Body of pancreas (tissue), 4 donors: ENCODE data around the gene COPG2. TPM values are rescaled to one million over a fixed set of nuclear protein-coding genes. Genes with fewer than 3 reads are reported as not detected.

ENCODE experiments used
- ATAC-seq: fragments of 150-250 bp; one replicate; pipeline ENCODE4 v1.9.1; 2016
- DNase-seq, 4 donors: peaks; one replicate each; pipeline ENCODE4 v3.0.0-alpha.2; 2019
- H3K27ac ChIP-seq, 4 donors: fragments of 200-600 bp; sonication (generic); 1 replicate in 3 of 4; 2 replicates in 1 of 4; pipeline versions ENCODE4 v1.5.1 to v1.6.1; 2016 to 2019; ENCODE audit warnings: mild to moderate bottlenecking in 1 of 4, mixed read lengths in 1 of 4, moderate library complexity in 1 of 4
- H3K27me3 ChIP-seq, 2 donors: fragments of 200-600 bp; sonication (generic); one replicate each; pipeline ENCODE4 v1.6.0; 2016; ENCODE audit warnings: mild to moderate bottlenecking in 1 of 2
- H3K36me3 ChIP-seq, 2 donors: fragments of 200-600 bp; sonication (generic); replicated peaks in 1 of 2; 2 replicates each; pipeline ENCODE4 v1.5.1; 2016; ENCODE audit warnings: low read depth in 2 of 2; ENCODE audit not compliant: insufficient read depth in 1 of 2
- H3K4me1 ChIP-seq: fragments of 200-600 bp; sonication (generic); one replicate; pipeline ENCODE4 v1.6.0; 2016
- H3K4me3 ChIP-seq, 2 donors: fragments of 200-600 bp; sonication (generic); 1 replicate in 1 of 2; 2 replicates in 1 of 2; pipeline ENCODE4 v1.5.1; 2016 to 2019
- H3K9me3 ChIP-seq, 3 donors: fragments of 200-600 bp; sonication (generic); 1 replicate in 2 of 3; 2 replicates in 1 of 3; pipeline ENCODE4 v1.5.1; 2016
- CTCF ChIP-seq, 7 experiments: fragments of 450-650 bp in 4 of 7; fragments of 200-600 bp in 3 of 7; sonication (generic) in 3 of 7; IDR thresholded peaks; one replicate each; pipeline ENCODE4 v1.5.1; 2016 to 2019; ENCODE audit warnings: antibody characterized with exemption in 7 of 7
- POLR2A ChIP-seq, 3 donors: fragments of 450-650 bp; IDR thresholded peaks; one replicate each; pipeline ENCODE4 v1.6.1; 2016; ENCODE audit warnings: antibody characterized with exemption in 3 of 3, mild to moderate bottlenecking in 2 of 3
- WGBS, 2 donors: methylation state at CpG; one replicate each; pipeline ENCODE4 v1.1.5; 2017; 5-methylcytosine and 5-hydroxymethylcytosine counted together
- intact Hi-C: fragments of 100-400 bp; cut with DNase I; formaldehyde crosslinking; loops from one replicate; pipeline ENCODE4 v1.15.1; 2023
- total RNA-seq, 2 donors: library from RNA; depleted of rRNA; stranded (reverse); fragments of >200 nt; gene quantifications; one replicate each; pipeline ENCODE4 v1.1.0, GENCODE V29; 2016

Gene COPG2
- total RNA-seq, 2 donors from 2014 or later = 12.5 to 14.5 TPM

GRCh38 chr7:130485734-130486113 lies 182.8 kb downstream of the COPG2 start:
- TF ChIP-seq POLR2A (IDR thresholded peaks at IDR 0.05) (no peak), CTCF (IDR thresholded peaks at IDR 0.05) (no peak)
- intact Hi-C loops = no loop called here
- H3K4me1 ChIP-seq = peaks cover 55% of the 10 kb centered on the region
- H3K4me3 ChIP-seq = peak overlapping the region in 1 of 2 donors; percentile 47
- H3K9me3 ChIP-seq = no peaks in the 10 kb centered on the region
- H3K27me3 ChIP-seq = no peaks in the 10 kb centered on the region
- 35 to 48% methylated on average over 11 of the region's 11 CpGs for WGBS, 2 donors
- H3K27ac ChIP-seq = peak overlapping the region; percentile 80 to 89 (median 85)
- DNase-seq = no peak
- peak; percentile 3 for ATAC-seq
- H3K36me3 ChIP-seq = no peaks in the 10 kb centered on the region

- H3K4me1 ChIP-seq = peaks cover 31% of the 10 kb centered on the region
- no peak for ATAC-seq
- no peaks in the 10 kb centered on the region for H3K9me3 ChIP-seq
- 90 to 96% methylated on average over 3 of the region's 3 CpGs for WGBS, 2 donors
- H3K36me3 ChIP-seq = no peaks in the 10 kb centered on the region
- H3K4me3 ChIP-seq = no peak overlapping the region
- TF ChIP-seq CTCF (IDR thresholded peaks at IDR 0.05) = no peak
- no peak for TF ChIP-seq POLR2A (IDR thresholded peaks at IDR 0.05)
- H3K27ac ChIP-seq = no peak overlapping the region
- intact Hi-C loops = no loop called here
- H3K27me3 ChIP-seq = no peaks in the 10 kb centered on the region
- DNase-seq = no peak
Measured at GRCh38 chr7:130483031-130483430, 185.5 kb downstream of the COPG2 start.

GRCh38 chr7:130481898-130482297 lies 186.7 kb downstream of the COPG2 start:
- Histone ChIP-seq H3K9me3 (no peaks in the 10 kb centered on the region), H3K36me3 (no peaks in the 10 kb centered on the region), H3K4me1 (peaks cover 20% of the 10 kb centered on the region), H3K27me3 (no peaks in the 10 kb centered on the region), H3K4me3 (no peak overlapping the region), H3K27ac (peak overlapping the region in 2 of 4 donors; percentile 12 to 34)
- WGBS, 2 donors = 39 to 52% methylated on average over 1 of the region's 1 CpG
- ATAC-seq (no peak), DNase-seq (peak in 1 of 4 donors; percentile 20)
- no peak for TF ChIP-seq POLR2A (IDR thresholded peaks at IDR 0.05)
- TF ChIP-seq CTCF (IDR thresholded peaks at IDR 0.05) = no peak
- intact Hi-C loops = no loop called here

GRCh38 chr7:130479716-130480400 lies 188.7 kb downstream of the COPG2 start:
- no peak overlapping the region for H3K4me3 ChIP-seq
- no peaks in the 10 kb centered on the region for H3K36me3 ChIP-seq
- intact Hi-C loops = no loop called here
- H3K27me3 ChIP-seq = no peaks in the 10 kb centered on the region
- H3K4me1 ChIP-seq = peaks cover 7% of the 10 kb centered on the region
- no peak for ATAC-seq
- no peak for DNase-seq
- H3K9me3 ChIP-seq = no peaks in the 10 kb centered on the region
- WGBS, 2 donors = 68 to 100% methylated on average over 1 of the region's 1 CpG
- H3K27ac ChIP-seq = no peak overlapping the region
- no peak for TF ChIP-seq POLR2A (IDR thresholded peaks at IDR 0.05)
- no peak for TF ChIP-seq CTCF (IDR thresholded peaks at IDR 0.05)

- Histone ChIP-seq H3K9me3 (no peaks in the 10 kb centered on the region), H3K4me1 (peaks cover 7% of the 10 kb centered on the region), H3K27me3 (no peaks in the 10 kb centered on the region), H3K36me3 (no peaks in the 10 kb centered on the region), H3K4me3 (no peak overlapping the region), H3K27ac (no peak overlapping the region)
- TF ChIP-seq POLR2A (IDR thresholded peaks at IDR 0.05) (no peak), CTCF (IDR thresholded peaks at IDR 0.05) (no peak)
- WGBS, 2 donors = 77 to 83% methylated on average over 3 of the region's 3 CpGs
- intact Hi-C loops = no loop called here
- DNase-seq (no peak), ATAC-seq (no peak)
Measured at GRCh38 chr7:130478991-130479390, 189.6 kb downstream of the COPG2 start.
